ENCODE results near the gene KCNA5.

The KCNA5 gene

DNA sequence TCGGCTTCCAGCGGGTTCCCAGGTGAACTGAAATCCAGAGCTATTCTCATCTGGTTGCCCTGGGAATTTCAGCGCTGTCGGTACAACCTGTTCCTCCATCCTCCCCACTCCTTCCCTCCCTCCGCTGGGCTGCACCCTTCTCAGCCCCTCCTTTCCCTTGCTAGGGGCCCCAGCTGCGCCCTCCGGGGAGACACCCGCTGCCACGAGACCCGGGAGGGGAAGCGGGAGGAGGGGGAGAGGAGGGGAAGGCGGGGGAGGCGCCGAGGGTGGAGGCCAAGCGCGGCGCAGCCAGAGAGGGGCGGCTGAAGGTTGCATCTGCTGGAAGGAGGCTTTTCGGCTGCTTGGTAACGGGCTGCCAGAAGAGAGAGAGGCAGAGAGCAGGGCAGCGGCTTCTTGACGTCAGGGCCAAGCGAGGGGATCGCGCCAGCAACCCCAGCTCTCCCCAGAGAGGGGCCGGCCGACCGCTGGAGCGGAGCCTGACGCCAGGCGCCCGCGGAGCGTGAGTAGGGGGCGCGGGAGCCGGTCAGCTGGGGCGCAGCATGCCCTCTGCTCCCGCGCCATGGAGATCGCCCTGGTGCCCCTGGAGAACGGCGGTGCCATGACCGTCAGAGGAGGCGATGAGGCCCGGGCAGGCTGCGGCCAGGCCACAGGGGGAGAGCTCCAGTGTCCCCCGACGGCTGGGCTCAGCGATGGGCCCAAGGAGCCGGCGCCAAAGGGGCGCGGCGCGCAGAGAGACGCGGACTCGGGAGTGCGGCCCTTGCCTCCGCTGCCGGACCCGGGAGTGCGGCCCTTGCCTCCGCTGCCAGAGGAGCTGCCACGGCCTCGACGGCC, at the start of gene KCNA5:
Gene KCNA5 (plus strand): TSS at position 291 of the 831 bp plus-strand sequence. CDS start 269 bp downstream, at position 560.
- CTCF ChIA-PET: no interaction called here
- TF ChIP-seq HDGF (IDR thresholded peaks at IDR 0.05; ENCODE audit: borderline replicate concordance) (no peak), PKNOX1 (IDR thresholded peaks at IDR 0.05) (no peak)
- DNase-seq (ENCODE audit: extremely low spot score): no peak
- POLR2A ChIA-PET: no interaction called here

GRCh38 chr12:4994622-4995021, 49.1 kb upstream of the KCNA5 start:
- POLR2A ChIA-PET: no interaction called here
- DNase-seq (ENCODE audit: extremely low spot score): no peak
- TF ChIP-seq SUZ12 (IDR thresholded peaks at IDR 0.05) (no peak), TARDBP (IDR thresholded peaks at IDR 0.05) (no peak), ELF4 (IDR thresholded peaks at IDR 0.05) (no peak), L3MBTL2 (conservative IDR thresholded peaks at IDR 0.05) (no peak), ZNF384 (IDR thresholded peaks at IDR 0.05) (no peak), NFRKB (IDR thresholded peaks at IDR 0.05) (no peak), SP1 (IDR thresholded peaks at IDR 0.05) (no peak), FOXK2 (IDR thresholded peaks at IDR 0.05) (no peak), ARNT (IDR thresholded peaks at IDR 0.05) (no peak), HDGF (IDR thresholded peaks at IDR 0.05; ENCODE audit: borderline replicate concordance) (no peak), BHLHE40 (IDR thresholded peaks at IDR 0.05; ENCODE audit: borderline replicate concordance) (no peak)
- CTCF ChIA-PET: interaction anchor here (0.9 to 9.7 kb wide), 3 partner anchors 17 to 145 kb away, joined by 4 to 102 read pairs (median 4); no protein-coding TSS in a partner anchor

DNA sequence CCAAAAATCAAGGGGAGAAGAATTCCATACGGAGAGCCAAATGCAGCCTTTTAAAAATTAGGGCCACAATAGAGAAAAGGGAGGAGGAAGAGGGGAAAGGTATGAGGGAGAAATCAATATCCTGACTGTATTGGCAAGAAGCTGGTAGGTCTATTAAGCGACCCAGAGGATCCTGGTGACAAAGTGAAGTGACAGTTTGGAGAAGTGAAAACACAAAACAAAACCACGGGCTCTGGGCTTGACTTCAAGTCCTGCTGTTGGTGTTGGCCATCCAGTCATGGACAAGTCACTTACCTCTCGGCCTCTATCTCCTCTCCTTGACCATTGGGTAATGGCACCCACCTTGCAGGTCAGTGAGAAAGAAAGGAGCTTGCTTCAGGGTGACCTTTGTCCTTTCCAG, 47.0 kb upstream of the KCNA5 start:
- POLR2A ChIA-PET: no interaction called here
- DNase-seq (ENCODE audit: extremely low spot score): no peak
- CTCF ChIA-PET: interaction anchor here (9.7 kb wide), 1 partner anchor 141 kb away, joined by 102 read pairs; no protein-coding TSS in a partner anchor
- TF ChIP-seq CTBP1 (IDR thresholded peaks at IDR 0.05; ENCODE audit: borderline replicate concordance) (no peak), FOXK2 (IDR thresholded peaks at IDR 0.05) (no peak), LEF1 (IDR thresholded peaks at IDR 0.05; ENCODE audit: borderline replicate concordance) (no peak)

DNA sequence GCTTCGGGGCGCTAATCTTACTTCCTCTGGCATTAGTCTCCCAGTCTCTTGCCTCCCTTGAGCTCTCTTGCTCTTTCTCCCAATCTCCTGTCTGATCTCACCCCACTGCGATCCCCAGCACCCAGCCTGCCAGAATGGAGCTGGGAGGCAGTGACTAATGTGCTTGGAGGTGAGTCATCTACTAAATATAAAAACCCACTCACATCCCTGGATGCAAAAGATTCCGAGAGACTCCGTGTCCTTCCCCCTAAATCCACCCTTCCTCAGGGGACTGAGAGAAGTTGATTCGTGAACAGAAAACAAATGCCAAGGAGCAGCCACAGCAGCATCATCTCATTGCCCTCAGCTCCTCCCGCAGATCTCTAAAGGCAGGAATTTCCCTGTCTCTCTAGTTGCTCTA, 45.7 kb upstream of the KCNA5 start:
- CTCF ChIA-PET: interaction anchor here (9.7 kb wide), 1 partner anchor 142 kb away, joined by 102 read pairs; no protein-coding TSS in a partner anchor
- POLR2A ChIA-PET: no interaction called here
- no peak for TF ChIP-seq CTBP1 (IDR thresholded peaks at IDR 0.05; ENCODE audit: borderline replicate concordance)
- TF ChIP-seq FOXA1 (IDR thresholded peaks at IDR 0.05): no peak
- TF ChIP-seq PKNOX1 (IDR thresholded peaks at IDR 0.05): no peak
- TF ChIP-seq FOXM1 (IDR thresholded peaks at IDR 0.05; ENCODE audit: borderline replicate concordance): no peak
- no peak for TF ChIP-seq ARNT (IDR thresholded peaks at IDR 0.05)
- TF ChIP-seq ZNF384 (IDR thresholded peaks at IDR 0.05): no peak
- no peak for TF ChIP-seq SP1 (IDR thresholded peaks at IDR 0.05)
- no peak for TF ChIP-seq BHLHE40 (IDR thresholded peaks at IDR 0.05; ENCODE audit: borderline replicate concordance)
- no peak for TF ChIP-seq HDGF (IDR thresholded peaks at IDR 0.05; ENCODE audit: borderline replicate concordance)
- no peak for TF ChIP-seq ELF4 (IDR thresholded peaks at IDR 0.05)
- TF ChIP-seq NFRKB (IDR thresholded peaks at IDR 0.05): no peak
- TF ChIP-seq LEF1 (IDR thresholded peaks at IDR 0.05; ENCODE audit: borderline replicate concordance): no peak
- no peak for TF ChIP-seq TARDBP (IDR thresholded peaks at IDR 0.05)
- no peak for TF ChIP-seq SUZ12 (IDR thresholded peaks at IDR 0.05)
- TF ChIP-seq L3MBTL2 (conservative IDR thresholded peaks at IDR 0.05): no peak
- no peak for TF ChIP-seq FOXK2 (IDR thresholded peaks at IDR 0.05)
- no peak for DNase-seq (ENCODE audit: extremely low spot score)

- CTCF ChIA-PET: interaction anchor here (0.7 to 9.7 kb wide), 4 partner anchors 14 to 144 kb away, joined by 3 to 102 read pairs (median 3); no protein-coding TSS in a partner anchor
- no peak for DNase-seq (ENCODE audit: extremely low spot score)
These were observed 43.5 kb upstream of the KCNA5 start for GRCh38 chr12:5000204-5000603.

DNA sequence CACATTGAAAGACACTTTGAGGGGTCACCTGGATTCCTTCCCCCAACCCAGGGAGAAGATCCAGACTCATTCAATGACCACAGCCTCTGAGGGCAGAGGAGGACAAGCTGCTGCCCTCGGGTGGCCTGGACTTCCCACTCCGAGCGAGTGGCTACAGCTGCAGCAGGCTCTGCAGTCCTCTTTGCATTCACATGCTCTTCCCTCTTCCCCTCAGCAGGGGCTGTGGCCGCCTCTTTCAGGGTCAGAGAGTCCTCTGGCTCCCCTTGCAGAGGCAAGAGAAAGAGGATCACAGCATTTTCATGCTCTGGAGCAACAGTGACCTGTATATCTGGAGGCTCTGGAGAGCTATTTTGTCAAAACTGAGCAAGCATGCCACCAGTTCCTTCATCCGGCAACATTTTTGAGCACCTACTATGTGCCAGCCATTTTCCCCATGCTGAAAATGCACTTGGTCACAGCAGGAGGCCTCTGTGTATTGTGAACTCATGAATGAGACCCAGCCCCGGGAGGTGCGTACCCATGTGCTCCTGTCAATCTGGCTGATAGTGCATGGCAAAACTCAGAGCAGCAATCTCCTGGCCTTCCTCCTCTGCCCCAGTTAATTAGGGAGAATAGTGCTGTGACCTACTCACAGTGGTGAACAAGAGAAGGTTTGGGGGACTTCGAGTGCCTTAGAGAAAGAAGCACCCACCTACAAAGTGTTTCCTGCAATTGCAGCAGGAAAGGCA, 42.9 kb upstream of the KCNA5 start:
- DNase-seq (ENCODE audit: extremely low spot score): no peak
- CTCF ChIA-PET: interaction anchor here (0.7 to 9.7 kb wide), 4 partner anchors 14 to 145 kb away, joined by 3 to 102 read pairs (median 3); no protein-coding TSS in a partner anchor
- POLR2A ChIA-PET: interaction anchor here (1.4 kb wide), 1 partner anchor 145 kb away, joined by 3 read pairs; no protein-coding TSS in a partner anchor
- TF ChIP-seq LEF1 (IDR thresholded peaks at IDR 0.05; ENCODE audit: borderline replicate concordance): no peak
- TF ChIP-seq FOXK2 (IDR thresholded peaks at IDR 0.05): no peak
- no peak for TF ChIP-seq CTBP1 (IDR thresholded peaks at IDR 0.05; ENCODE audit: borderline replicate concordance)
- no peak for TF ChIP-seq ARNT (IDR thresholded peaks at IDR 0.05)
- no peak for TF ChIP-seq FOXA1 (IDR thresholded peaks at IDR 0.05)
- no peak for TF ChIP-seq ZNF384 (IDR thresholded peaks at IDR 0.05)
- TF ChIP-seq SP1 (IDR thresholded peaks at IDR 0.05): no peak
- TF ChIP-seq ELF4 (IDR thresholded peaks at IDR 0.05): no peak
- TF ChIP-seq FOXM1 (IDR thresholded peaks at IDR 0.05; ENCODE audit: borderline replicate concordance): no peak
- TF ChIP-seq PKNOX1 (IDR thresholded peaks at IDR 0.05): no peak
- TF ChIP-seq L3MBTL2 (conservative IDR thresholded peaks at IDR 0.05): no peak
- no peak for TF ChIP-seq NFRKB (IDR thresholded peaks at IDR 0.05)
- TF ChIP-seq SUZ12 (IDR thresholded peaks at IDR 0.05): no peak
- TF ChIP-seq HDGF (IDR thresholded peaks at IDR 0.05; ENCODE audit: borderline replicate concordance): no peak
- no peak for TF ChIP-seq BHLHE40 (IDR thresholded peaks at IDR 0.05; ENCODE audit: borderline replicate concordance)
- TF ChIP-seq TARDBP (IDR thresholded peaks at IDR 0.05): no peak

More at GRCh38 chr12:5000204-5000603, 43.5 kb upstream of the KCNA5 start:
- POLR2A ChIA-PET: interaction anchor here (1.4 kb wide), 1 partner anchor 145 kb away, joined by 3 read pairs; no protein-coding TSS in a partner anchor
- no peak for TF ChIP-seq HDGF (IDR thresholded peaks at IDR 0.05; ENCODE audit: borderline replicate concordance)
- TF ChIP-seq NFRKB (IDR thresholded peaks at IDR 0.05): no peak
- TF ChIP-seq SP1 (IDR thresholded peaks at IDR 0.05): no peak

Data from HEK293T (cell line).